GM18520 (cell line): Measurements from ENCODE around the gene ARHGAP10.

Experiments used
- ATAC-seq: cut with Tn5 transposase; IDR thresholded peaks from one replicate; pipeline ENCODE4 v1.9.1; 2021; ENCODE audit not compliant: unreplicated experiment

ARHGAP10 gene

DNA sequence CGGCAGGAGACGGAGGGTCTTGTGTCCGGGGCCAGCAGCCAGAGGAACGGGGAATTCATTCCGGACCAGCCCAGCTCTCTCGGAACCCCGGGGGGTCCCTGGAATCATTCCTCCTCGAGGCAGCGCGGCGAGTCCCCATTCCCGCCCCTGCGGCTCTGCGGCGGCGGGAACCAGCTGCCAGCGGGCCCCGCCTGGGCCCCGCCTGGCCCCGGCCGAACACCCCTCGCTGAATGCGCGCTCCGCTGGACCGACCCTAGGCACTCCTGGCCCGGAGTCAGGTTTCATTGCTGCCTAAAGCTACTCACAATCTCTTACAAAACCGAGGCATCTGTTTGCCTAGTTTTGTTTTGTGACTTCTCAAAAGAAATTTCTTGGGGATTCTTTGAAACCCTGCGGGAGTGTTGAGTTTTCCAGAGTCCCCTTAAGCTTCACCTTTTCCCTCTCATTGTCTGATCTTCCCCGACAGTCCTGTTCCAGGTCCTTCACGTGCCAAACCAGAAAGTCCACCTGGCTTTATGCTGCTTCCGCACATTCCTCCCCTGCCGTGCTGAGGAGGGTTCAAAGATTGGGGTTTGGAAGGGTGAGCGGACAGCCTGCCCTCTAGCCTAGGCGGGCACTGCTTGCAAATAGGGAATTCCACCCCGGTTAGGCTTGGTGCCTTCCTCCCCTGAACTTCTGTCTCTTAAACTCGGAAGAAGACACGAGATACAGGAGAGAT, 789 bp downstream of the ARHGAP10 start:
- no peak for ATAC-seq

DNA sequence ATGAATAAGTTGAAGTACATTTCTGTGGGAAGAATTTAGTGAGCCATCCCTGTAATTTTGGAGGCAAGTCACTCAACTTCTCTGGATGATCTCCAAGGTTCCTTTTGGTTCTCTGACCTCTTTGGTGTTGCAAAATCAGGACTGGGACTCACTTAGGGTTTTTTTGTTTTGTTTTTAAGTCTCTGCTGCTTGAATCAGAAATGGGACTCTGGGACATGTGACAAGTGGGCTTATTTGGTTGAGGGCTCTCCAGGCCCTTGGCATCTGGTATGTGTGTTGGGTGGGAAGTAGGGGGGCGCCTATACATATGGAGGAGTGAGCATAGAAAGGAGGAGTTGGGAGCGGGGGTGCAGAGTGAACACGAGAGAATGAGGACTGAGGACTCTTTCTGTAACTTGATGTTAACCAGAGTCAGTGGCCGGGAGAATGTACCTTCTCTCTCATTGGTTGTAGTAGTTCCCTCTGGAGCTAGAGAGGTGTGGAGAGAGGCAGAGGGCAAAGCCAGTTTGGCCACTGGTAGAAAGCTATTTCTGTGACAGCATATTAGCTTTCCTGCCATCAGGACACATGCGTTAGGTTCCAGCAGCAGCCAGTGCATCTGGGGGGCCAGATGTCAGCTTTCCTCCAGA, 1.9 kb downstream of the ARHGAP10 start:
- no peak for ATAC-seq

DNA sequence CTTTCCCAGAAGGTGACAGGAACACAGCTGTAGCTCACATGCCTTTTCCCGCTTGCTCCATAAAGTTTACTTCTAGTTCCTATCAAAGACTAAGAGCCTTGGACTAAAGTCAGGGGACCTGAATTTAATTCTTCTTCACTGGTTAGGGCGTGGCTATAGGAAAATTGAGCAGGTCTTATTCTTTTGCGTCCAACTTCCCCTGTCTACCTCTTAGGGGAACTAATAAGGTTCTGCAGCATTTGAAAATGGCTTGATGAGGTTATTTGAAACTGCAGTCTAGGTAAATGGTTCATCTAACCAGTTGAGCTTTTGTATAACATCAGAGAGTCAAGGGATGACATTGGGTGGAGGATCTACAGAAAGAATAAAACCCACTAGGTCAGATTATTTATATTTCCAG, 2.6 kb downstream of the ARHGAP10 start:
- ATAC-seq, result no peak

DNA sequence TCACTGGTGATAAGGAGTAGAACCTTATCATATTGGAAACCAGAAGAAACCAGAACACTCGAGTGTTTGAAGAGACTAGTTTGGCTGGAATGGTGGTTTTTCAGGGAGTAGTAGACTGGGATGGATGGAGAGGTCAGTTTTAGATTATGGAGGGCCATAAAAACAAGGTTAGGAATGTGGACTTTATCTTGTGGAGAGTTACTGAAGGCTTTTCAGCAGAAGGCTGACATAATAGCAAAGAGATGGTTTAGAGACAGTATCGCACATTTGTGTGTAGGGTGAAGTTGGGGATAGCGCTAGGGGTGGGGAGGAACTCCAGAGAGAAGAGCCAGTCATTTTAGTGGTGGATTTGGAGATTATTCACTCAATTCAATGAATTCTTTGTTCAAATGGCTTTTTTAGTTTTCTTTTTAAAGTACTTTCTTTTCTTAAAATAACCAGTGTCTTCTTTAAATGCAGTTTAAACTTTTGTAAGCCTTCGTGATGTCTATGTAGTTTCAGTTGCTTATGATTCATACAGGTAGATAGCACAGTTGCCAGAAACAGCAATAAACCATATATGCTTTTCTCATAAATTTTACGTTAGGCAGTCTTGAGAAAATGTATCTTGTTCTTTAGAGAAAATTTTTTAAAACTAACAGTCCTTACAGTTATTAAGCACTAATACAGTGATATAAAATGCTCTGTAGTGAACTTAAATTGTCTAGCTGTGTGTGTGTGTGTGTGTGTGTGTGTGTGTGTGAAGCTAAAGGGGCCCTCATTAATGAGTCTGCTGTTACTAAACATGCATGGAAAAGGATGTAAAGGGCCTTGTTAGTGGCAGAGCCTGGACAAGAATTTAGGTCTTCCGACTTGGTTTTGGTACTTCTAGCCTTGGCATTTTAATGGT, 3.8 kb downstream of the ARHGAP10 start:
- ATAC-seq, result no peak

DNA sequence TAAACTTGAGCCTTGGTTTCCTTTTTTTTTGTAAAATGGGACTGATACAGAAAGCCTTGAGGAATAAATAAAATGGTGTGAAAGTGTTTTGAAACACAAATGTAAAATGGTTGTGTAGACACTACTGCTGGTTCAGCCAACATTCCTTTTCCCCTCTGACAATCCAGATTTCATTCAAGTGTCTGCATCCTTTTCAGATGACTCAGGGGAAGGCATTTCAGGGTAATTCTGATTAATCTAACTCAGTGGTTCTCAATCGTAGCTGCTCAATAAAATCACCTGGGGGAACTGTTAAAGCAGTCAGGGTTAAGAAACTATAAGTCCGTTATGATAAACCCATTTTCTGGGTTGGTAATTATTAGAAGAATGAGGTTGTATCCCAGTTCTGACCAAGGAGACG, 4.6 kb downstream of the ARHGAP10 start:
- no peak for ATAC-seq

DNA sequence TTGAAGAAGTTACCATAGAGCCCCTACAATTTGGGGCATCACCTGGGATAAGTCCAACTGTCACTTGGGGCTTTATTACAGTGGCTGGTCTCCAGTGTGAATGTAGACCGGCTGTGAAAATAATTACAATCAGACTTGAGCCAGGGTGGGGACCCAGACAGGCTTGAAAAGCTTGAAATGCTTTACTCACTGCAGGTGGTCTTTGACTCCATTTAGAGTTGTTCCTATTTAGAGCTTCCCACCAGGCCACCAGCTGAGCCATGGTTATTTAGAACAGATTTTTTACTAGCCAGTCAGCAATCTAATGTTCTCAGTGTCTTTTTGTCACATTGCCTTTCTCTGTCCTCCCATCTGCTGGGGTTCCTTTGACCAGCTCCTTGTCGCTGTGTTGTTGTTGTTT, 5.7 kb downstream of the ARHGAP10 start:
- ATAC-seq, result no peak

DNA sequence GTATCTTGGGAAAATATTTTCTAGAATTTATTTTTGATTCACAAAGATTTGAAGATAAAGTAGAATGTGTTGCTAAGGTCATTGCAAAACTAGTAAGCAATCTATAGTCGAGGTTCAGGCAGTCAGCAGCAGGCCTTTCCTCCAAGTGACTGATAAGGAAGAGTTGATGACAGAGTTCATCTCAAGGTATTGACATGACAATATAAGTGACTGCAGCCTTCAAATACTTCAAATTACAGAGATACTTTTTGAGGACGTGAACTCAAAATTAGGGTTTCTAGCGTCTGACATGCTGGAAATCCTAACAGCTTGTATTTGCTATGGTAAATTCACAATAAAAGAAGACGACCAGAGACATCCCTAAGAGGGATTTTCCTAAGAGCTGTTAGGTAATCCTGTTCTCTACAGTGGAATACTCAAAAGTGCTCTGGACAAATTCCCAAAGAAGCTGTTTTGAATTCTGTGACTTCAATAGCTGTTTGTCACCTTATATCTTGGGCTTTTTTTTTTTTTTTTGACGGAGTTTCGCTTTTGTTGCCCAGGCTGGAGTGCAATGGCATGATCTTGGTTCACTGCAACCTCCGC, 7.4 kb downstream of the ARHGAP10 start:
- ATAC-seq, result no peak

DNA sequence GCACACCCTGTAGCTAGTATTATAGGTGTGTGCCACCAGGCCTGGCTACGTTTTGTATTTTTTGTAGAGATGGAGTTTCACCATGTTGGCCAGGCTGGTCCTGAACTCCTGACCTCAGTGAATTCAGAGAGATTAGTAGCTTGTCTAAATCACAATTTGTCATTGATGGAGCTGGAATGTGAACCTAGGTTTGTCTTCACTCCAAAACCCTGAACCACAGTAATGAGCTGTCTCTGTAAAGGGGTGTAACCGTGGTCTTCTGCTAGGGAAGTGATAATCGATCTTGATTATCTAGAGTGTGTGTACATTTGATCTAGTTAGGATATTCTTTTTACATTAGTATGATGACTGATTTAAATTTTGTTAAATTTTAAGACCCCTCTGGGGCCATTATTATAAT, 8.3 kb downstream of the ARHGAP10 start:
- ATAC-seq, result no peak

DNA sequence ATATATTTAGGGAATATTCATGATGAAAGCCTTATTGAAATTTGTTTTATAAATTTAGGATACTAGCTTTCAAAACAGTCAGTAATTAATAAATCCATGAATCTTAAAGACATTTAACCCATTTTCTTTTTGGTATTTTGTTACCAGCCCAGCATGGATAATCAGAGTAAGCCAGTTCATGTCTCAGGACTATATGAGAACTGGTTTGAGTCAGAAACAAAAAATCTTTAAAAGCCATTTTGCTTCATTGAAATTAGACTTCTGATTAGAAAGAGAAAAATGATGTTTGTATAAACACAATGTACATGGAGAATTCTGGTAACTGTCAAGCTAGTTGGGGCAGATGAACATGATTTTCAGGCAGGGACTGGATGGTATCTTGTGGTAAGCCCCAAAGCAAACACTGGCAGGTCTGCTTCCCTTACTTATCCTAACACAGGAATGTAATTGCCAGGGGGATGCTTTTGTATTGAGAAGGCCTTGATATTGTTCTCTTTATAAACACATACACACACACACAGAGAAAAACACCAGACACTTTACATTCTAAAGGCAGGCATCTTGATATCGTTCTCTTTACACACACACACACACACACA, 9.4 kb downstream of the ARHGAP10 start:
- ATAC-seq, result no peak

DNA sequence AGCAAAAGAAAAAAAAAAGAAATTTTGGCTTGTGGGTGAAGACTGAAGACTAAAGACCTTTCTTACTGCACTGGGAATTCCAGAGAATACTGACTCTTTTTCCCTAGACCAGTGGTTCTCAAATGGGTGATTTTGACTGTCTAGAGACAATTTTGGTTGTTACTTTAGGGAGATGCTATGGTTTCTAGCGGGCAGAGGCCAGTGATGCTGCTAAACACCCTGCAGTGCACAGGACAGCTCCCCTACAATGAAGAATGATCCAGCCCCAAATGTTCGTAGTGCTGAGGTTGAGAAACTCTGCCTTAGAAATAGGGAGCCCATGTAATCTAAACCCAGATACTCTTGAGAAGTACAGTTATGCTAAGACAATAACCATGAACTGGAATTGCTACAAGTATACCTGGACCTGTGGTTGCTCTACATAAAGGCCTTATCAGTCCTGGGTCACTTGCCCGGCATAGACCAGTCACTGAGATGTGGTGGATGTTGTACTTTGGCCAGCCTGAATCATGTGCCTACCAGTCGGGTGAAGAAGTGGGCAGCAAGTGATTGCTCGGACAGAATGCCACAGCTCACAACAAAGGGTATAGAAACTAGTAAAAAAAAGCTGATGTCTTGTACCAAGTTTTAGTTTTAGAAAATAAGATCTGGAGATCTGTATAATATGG, 16.0 kb downstream of the ARHGAP10 start:
- ATAC-seq, result no peak

DNA sequence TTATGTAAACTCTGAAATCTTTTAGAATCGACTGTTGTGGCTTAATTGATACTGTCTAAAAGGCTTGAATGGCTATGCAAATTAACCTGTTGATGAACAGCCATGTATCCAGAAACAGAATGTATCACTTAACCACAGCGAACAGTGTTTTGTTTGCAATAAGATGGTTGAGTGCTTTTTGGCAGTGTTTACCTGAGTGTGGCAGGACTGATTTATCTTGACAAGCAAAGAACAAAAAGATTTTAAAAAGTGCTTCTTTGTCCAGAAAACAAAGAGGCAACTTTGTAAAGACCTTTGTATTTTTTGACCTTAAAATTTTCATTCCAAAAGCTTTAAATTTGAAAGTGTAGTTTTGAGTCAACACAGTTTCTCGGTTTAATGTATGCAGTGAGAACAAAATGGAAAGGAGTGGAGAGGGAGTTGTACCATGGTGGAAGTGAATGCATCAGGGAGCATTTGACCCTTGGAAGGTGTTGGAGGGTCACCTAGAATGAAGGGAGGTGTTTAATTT, 18.0 kb downstream of the ARHGAP10 start:
- peak; percentile 92 for ATAC-seq

DNA sequence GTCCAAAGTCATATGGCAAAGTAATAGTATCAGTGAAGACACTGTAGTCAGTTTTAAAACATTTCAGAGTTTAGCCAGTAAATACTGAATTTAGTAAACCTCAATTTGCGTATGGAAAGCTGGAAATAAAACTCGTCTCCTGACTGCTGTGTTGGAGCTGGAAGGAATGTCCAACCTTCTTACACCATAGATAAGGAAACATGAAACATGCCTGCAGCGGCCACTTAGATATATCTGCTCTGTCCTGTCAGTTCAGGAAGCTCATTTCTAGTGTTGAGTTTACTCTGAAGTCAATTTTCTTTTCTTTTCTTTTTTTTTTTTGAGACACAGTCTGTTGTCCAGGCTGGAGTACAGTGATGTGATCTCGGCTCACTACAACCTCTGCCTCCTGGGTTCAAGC, 21.2 kb downstream of the ARHGAP10 start:
- ATAC-seq, result no peak

DNA sequence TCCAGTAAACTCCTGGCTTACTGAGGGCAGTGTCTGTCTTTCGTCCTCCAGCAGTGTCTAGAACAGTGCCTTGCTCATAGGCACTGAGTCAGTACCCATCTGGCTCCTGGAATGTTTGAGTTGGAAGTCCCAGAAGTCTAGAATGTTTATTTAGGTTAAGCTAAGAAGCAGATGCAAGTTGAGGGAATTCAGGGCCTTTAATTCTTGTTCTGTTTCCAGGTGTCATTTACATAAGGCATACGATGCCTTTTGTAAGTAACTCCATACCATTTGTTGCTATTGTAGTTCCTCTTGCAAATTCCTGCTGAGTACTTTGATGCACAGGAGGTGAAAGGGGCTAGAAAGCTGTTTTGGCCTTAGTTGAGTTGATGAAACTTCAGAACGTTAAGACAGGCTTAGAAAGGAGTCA, 22.2 kb downstream of the ARHGAP10 start:
- ATAC-seq, result no peak

DNA sequence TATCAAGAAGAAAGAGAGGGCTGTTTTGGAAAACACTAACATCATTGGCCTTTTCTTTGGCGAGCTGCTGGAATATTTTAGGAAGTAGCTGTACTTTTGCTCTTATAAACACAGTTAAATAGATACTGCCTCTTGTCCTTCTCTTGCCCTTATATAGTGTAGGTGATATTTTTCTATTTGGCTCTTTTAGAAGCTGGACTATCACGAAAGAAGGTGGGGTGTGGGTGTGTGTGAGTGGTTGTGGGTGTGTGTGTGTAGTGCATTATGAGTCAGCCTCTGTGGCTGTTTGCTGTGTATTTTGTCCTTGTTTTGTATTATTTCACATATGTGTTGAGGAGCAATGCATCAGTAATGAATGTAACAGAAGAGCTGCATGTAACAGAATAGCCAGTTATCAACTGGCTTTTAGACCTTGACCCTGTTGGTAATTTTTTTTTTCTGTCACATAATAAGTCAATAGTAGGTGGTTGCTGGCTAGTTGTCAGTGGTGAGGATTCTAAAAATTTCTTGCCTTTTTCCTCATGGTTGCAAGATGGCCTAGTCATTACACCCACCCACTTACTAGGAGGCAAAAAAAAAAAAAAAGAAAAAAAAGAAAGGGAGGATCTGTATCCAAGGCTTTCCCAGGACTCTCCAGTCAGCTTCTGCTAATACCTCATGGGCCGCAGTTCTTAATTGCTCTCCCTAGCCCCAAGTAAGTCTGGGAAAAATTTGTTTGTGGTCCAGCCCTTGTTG, 23.8 kb downstream of the ARHGAP10 start:
- no peak for ATAC-seq

DNA sequence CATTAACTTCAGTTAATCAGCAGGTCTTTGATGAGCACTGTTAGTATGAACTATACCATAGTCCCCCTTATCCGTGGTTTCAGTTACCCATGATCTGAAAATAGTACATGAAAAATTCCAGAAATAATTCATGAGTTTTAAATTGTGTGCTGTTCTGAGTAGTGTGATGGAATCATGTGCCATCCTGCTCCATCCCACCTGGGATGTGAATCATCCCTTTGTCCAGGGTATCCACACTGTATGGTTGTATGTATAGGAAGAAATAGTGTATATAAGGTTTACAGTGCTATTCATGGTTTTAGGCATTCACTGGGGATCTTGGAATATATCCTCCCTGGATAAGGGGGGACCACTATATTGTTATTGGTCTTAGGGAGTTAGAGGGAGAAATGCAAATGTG, 24.5 kb downstream of the ARHGAP10 start:
- no peak for ATAC-seq

DNA sequence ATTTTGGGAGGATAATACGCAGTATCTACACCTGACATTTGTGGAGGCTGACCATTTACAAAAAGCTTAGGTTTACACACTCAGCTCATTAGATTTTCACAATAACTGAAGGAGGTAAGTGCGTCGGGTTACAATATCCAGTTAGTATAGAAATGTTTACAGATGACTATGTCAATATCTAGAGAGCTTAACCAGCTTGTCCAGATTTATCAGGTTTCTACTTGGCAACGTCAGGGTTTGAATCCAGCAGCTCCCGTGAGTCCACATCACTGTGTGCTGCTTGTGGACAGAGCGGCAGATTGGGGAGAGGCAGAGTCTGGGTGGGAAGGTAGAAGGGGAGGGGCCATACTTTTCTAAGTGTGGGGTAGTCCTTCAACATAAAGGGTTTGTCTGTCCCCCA, 28.3 kb downstream of the ARHGAP10 start:
- no peak for ATAC-seq

DNA sequence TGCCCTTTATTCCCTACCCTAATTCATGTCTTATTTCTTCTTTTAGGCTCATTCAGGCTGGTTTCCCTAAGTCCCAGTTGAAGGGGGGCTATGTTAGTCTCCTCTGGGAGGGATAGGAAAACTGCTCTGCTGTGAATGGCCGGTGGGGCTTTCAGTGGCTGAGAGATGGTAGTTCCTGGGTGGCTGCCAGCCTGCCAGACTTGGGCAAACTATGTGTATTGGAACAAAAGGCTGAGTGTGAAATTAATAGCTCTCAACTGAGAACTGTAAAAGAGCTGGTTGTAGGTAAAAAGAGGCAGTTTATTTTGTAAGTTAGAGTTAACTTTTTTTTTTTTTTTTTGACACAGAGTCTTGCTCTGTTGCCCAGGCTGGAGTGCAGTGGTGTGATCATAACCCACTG, 28.8 kb downstream of the ARHGAP10 start:
- peak; percentile 11 for ATAC-seq

DNA sequence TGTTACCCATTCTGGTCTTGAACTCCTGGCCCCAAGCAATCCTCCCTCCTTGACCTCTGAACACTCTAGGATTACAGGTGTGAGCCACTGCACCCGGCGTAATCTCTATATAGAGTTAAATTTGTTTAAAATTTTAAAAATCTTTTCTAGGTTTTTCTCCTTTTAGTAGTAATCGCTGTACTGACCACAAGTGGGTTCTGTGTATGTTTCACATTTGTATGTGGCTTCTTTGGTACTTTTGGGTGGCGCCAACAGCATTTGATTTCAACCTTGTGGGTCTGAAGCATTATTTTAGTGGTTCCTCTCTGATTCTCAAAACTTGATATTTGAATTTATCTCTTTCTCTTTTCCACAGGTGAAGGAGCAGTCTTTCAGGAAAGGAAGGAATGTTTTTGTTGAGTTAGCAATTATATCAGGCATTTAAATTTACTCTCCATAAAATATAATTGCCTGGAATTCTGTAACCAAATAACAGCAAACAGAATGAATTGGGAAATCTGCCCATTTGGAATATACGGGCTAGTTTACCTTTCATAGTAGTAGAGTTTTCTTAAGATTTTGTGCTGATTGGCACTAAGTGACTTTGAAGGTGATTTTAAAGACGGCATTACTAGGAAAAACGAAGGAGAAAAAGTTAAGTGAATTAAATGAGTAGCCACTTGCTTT, 29.5 kb downstream of the ARHGAP10 start:
- peak; percentile 73 for ATAC-seq

DNA sequence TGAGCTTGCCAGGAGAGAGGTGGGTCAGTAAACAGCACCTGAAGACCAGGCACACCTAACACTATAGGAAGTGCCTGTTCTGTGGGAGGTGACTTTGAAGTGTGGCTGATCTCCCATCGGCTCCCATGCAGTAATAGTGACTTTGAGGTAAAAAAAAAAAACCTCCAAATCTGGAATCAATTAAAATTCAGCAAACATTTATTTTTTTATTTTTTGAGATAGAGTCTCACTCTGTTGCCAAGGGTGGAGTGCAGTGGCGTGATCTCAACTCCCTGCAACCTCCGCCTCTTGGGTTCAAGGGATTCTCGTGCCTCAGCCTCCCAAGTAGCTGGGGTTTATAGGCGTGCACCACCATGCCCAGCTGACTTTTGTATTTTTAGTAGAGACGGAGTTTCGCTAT, 32.4 kb downstream of the ARHGAP10 start:
- no peak for ATAC-seq
